Keratinocyte (primary cell): Measurements from ENCODE around the gene RAB4B. TPM values are rescaled to one million over a fixed set of nuclear protein-coding genes. Genes with fewer than 3 reads are reported as not detected.
A peak's percentile ranks its signal among the peaks of the same experiment; 100 is the strongest.

Experiments
- DNase-seq: peaks from one replicate; pipeline ENCODE4 v3.0.0-alpha.2; 2011; ENCODE audit warnings: low read depth, missing footprints, low spot score
- FAIRE-seq: peaks from 2 replicates; lab custom pipeline; 2011; peaks lifted over from hg19 to GRCh38; lab: Jason Lieb, UNC
- H2AFZ ChIP-seq: 2 replicates; pipeline ENCODE4 v1.6.0; 2012; ENCODE audit warnings: low read length, control low read depth, inconsistent platforms; ENCODE audit not compliant: control insufficient read depth
- H3K27ac ChIP-seq: 2 replicates; pipeline ENCODE4 v1.5.1; 2011; ENCODE audit warnings: low read length; ENCODE audit not compliant: control insufficient read depth, insufficient read depth
- H3K27me3 ChIP-seq: 3 replicates; pipeline ENCODE4 v1.6.0; 2011; ENCODE audit warnings: low read length; ENCODE audit not compliant: control insufficient read depth, insufficient read depth; ENCODE audit errors: extremely low read depth
- H3K36me3 ChIP-seq, 2 experiments: 2 replicates in 1 of 2; 3 replicates in 1 of 2; pipeline ENCODE4 v1.5.1; 2011; ENCODE audit warnings: low read length in 2 of 2, mild to moderate bottlenecking in 1 of 2; ENCODE audit not compliant: control insufficient read depth in 2 of 2, insufficient read depth in 2 of 2; ENCODE audit errors: extremely low read depth in 1 of 2
- H3K4me1 ChIP-seq: 3 replicates; pipeline ENCODE4 v1.5.1; 2011; ENCODE audit warnings: low read length; ENCODE audit not compliant: control insufficient read depth, insufficient read depth; ENCODE audit errors: extremely low read depth
- H3K4me2 ChIP-seq: 3 replicates; pipeline ENCODE4 v1.6.0; 2011; ENCODE audit warnings: low read depth, low read length; ENCODE audit not compliant: control insufficient read depth, insufficient read depth; ENCODE audit errors: extremely low read depth
- H3K4me3 ChIP-seq, 3 experiments: fragments of 200-600 bp in 1 of 3; sonication (generic) in 1 of 3; 2 replicates in 2 of 3; 3 replicates in 1 of 3; pipeline ENCODE4 v1.5.1; 2011 to 2016; ENCODE audit warnings: low read length in 3 of 3, mild to moderate bottlenecking in 3 of 3, control low read depth in 2 of 3, inconsistent platforms in 1 of 3, low read depth in 1 of 3, mixed read lengths in 1 of 3, mixed run types in 1 of 3, moderate library complexity in 1 of 3; ENCODE audit not compliant: control insufficient read depth in 2 of 3, insufficient read depth in 2 of 3; ENCODE audit errors: extremely low read depth in 1 of 3
- H3K79me2 ChIP-seq: 2 replicates; pipeline ENCODE4 v1.6.0; 2012; ENCODE audit warnings: low read length; ENCODE audit not compliant: control insufficient read depth, insufficient read depth
- H3K9ac ChIP-seq: 3 replicates; pipeline ENCODE4 v1.6.0; 2011; ENCODE audit warnings: low read length; ENCODE audit not compliant: control insufficient read depth, insufficient read depth; ENCODE audit errors: extremely low read depth
- H3K9me1 ChIP-seq: 3 replicates; pipeline ENCODE4 v1.6.0; 2011; ENCODE audit warnings: low read length; ENCODE audit not compliant: control insufficient read depth, insufficient read depth; ENCODE audit errors: extremely low read depth
- H3K9me3 ChIP-seq: 2 replicates; pipeline ENCODE4 v1.5.1; 2012; ENCODE audit warnings: low read depth, low read length; ENCODE audit not compliant: control insufficient read depth
- H4K20me1 ChIP-seq: 3 replicates; pipeline ENCODE4 v1.6.0; 2011; ENCODE audit warnings: low read length; ENCODE audit not compliant: control insufficient read depth, insufficient read depth; ENCODE audit errors: extremely low read depth
- CTCF ChIP-seq, 3 experiments: IDR thresholded peaks in 1 of 3; conservative IDR thresholded peaks in 1 of 3; optimal IDR thresholded peaks in 1 of 3; 2 replicates in 2 of 3; 3 replicates in 1 of 3; pipeline versions ENCODE3 to v1.5.1; 2011; ENCODE audit warnings: low read length in 3 of 3, mild to moderate bottlenecking in 3 of 3, moderate library complexity in 2 of 3, control low read depth in 1 of 3, inconsistent platforms in 1 of 3; ENCODE audit not compliant: insufficient read depth in 2 of 3; ENCODE audit errors: extremely low read depth in 1 of 3
- EZH2 ChIP-seq: IDR thresholded peaks from one replicate; pipeline ENCODE4 v1.6.1; 2012; ENCODE audit warnings: inconsistent platforms, mild to moderate bottlenecking, low read length, moderate library complexity
- dilution Hi-C: fragments of 300-500 bp; cut with MboI; formaldehyde crosslinking; loops from one replicate; pipeline ENCODE4 v1.7.0; 2020; ENCODE audit warnings: low sequenced_read_pairs; ENCODE audit not compliant: extremely low pct_ligation_motif_present
- polyA plus RNA-seq, 5 experiments: library from polyadenylated mRNA; depleted of rRNA in 3 of 5; stranded (reverse) in 3 of 5; stranded (forward) in 1 of 5; unstranded in 1 of 5; fragments of >200 nt; gene quantifications; 1 replicate in 1 of 5; 2 replicates in 3 of 5; 3 replicates in 1 of 5; pipeline versions ENCODE4 v1.2.1 to v1.2.3, GENCODE V29; 2011 to 2012; ENCODE audit warnings: missing spikeins in 2 of 5, low read depth in 1 of 5, low replicate concordance in 1 of 5

RAB4B gene
- polyA plus RNA-seq, 1 donor (not counting 4 experiments of a cell fraction or from before 2014, with no cell fraction given), result 15.0 TPM

- FAIRE-seq (peak; percentile 13), DNase-seq (no peak)
- Histone ChIP-seq H3K4me1 (peaks cover 10% of the 10 kb centered on the region), H3K9me3 (no peaks in the 10 kb centered on the region), H3K9ac (no peak overlapping the region), H2AFZ (no peak overlapping the region), H3K9me1 (no peaks in the 10 kb centered on the region), H3K4me2 (no peak overlapping the region), H3K4me3 (no peak overlapping the region), H3K36me3 (peaks cover 26 to 46% of the 10 kb centered on the region in 2 experiments), H3K27ac (no peak overlapping the region), H4K20me1 (no peaks in the 10 kb centered on the region), H3K79me2 (no peaks in the 10 kb centered on the region), H3K27me3 (no peaks in the 10 kb centered on the region)
- no peak for TF ChIP-seq CTCF (optimal IDR thresholded peaks at IDR 0.05 in 1 of 3, IDR thresholded peaks at IDR 0.05 in 1 of 3, conservative IDR thresholded peaks at IDR 0.05 in 1 of 3; ENCODE audit: extremely low read depth in 1 of 3, insufficient read depth in 2 of 3, low read length in 3 of 3)
- TF ChIP-seq EZH2, result no peak
- dilution Hi-C loops, result no loop called here
Observed at GRCh38 chr19:40739030-40739839, 38.8 kb upstream of the RAB4B start.

GRCh38 chr19:40739871-40740703 is 38.0 kb upstream of the RAB4B start:
- no peak for TF ChIP-seq CTCF (optimal IDR thresholded peaks at IDR 0.05 in 1 of 3, IDR thresholded peaks at IDR 0.05 in 1 of 3, conservative IDR thresholded peaks at IDR 0.05 in 1 of 3; ENCODE audit: extremely low read depth in 1 of 3, insufficient read depth in 2 of 3, low read length in 3 of 3)
- Histone ChIP-seq H2AFZ (no peak overlapping the region), H3K79me2 (no peaks in the 10 kb centered on the region), H3K4me2 (no peak overlapping the region), H3K27me3 (no peaks in the 10 kb centered on the region), H3K9ac (no peak overlapping the region), H3K9me1 (no peaks in the 10 kb centered on the region), H4K20me1 (no peaks in the 10 kb centered on the region), H3K9me3 (no peaks in the 10 kb centered on the region), H3K4me3 (no peak overlapping the region), H3K27ac (no peak overlapping the region), H3K36me3 (peaks cover 25 to 42% of the 10 kb centered on the region in 2 experiments), H3K4me1 (peaks cover 8% of the 10 kb centered on the region)
- no peak for FAIRE-seq
- DNase-seq, result no peak
- dilution Hi-C loops, result no loop called here
